H1 (cell line): ENCODE data around the gene SLC1A7.

ENCODE experiments used
- CEBPB ChIP-seq: IDR thresholded peaks from 2 replicates; pipeline ENCODE4 v1.6.1; 2012; ENCODE audit warnings: low read depth, low read length
- CTCF ChIP-seq, 3 experiments: IDR thresholded peaks; 1 replicate in 2 of 3; 2 replicates in 1 of 3; pipeline versions ENCODE4 v1.5.1 to v1.6.1; 2011; ENCODE audit warnings: low read length in 3 of 3, mild to moderate bottlenecking in 3 of 3, inconsistent platforms in 2 of 3, low read depth in 1 of 3, moderate library complexity in 1 of 3; ENCODE audit not compliant: insufficient read depth in 1 of 3; ENCODE audit errors: control extremely low read depth in 1 of 3
- EGR1 ChIP-seq: IDR thresholded peaks from 2 replicates; pipeline ENCODE4 v1.6.1; 2011; ENCODE audit warnings: low read depth, low read length, borderline replicate concordance
- EZH2 ChIP-seq: fragments of 200-600 bp; sonication (generic); IDR thresholded peaks from 2 replicates; pipeline ENCODE4 v1.7.1; 2012; ENCODE audit warnings: low read depth, mild to moderate bottlenecking, moderate library complexity, low read length, inconsistent platforms; ENCODE audit not compliant: severe bottlenecking
- HDAC2 ChIP-seq, 2 experiments: fragments of 300-600 bp in 1 of 2; sonication (generic) in 1 of 2; IDR thresholded peaks; 2 replicates each; pipeline ENCODE4 v1.6.1; 2011 to 2012; ENCODE audit warnings: low read depth in 2 of 2, low read length in 2 of 2, mild to moderate bottlenecking in 2 of 2, moderate library complexity in 2 of 2, borderline replicate concordance in 1 of 2, inconsistent platforms in 1 of 2
- POLR2AphosphoS5 ChIP-seq: IDR thresholded peaks from 2 replicates; pipeline ENCODE4 v1.6.1; 2011; ENCODE audit warnings: low read depth, low read length
- SIN3A ChIP-seq, 2 experiments: IDR thresholded peaks in 1 of 2; conservative IDR thresholded peaks in 1 of 2; 2 replicates each; pipeline ENCODE4 v1.6.1; 2011 to 2012; ENCODE audit warnings: low read length in 2 of 2, improper control_type of control experiment in 1 of 2, low read depth in 1 of 2, mild to moderate bottlenecking in 1 of 2
- YY1 ChIP-seq: IDR thresholded peaks from 2 replicates; pipeline ENCODE4 v1.6.1; 2011; ENCODE audit warnings: low read depth, mild to moderate bottlenecking, low read length

- TF ChIP-seq EGR1 (no peak), SIN3A (conservative IDR thresholded peaks at IDR 0.05 in 1 of 2, IDR thresholded peaks at IDR 0.05 in 1 of 2; ENCODE audit: low read depth in 1 of 2, low read length in 2 of 2) (no peak), CTCF (IDR thresholded peaks at IDR 0.05; ENCODE audit: control extremely low read depth in 1 of 3, insufficient read depth in 1 of 3, low read depth in 1 of 3, low read length in 3 of 3) (no peak), EZH2 (no peak), POLR2AphosphoS5 (no peak), CEBPB (no peak), HDAC2 (IDR thresholded peaks at IDR 0.05; ENCODE audit: borderline replicate concordance in 1 of 2, low read depth in 2 of 2, low read length in 2 of 2) (no peak), YY1 (no peak)
Observed at GRCh38 chr1:53086491-53087070, 55.9 kb downstream of the SLC1A7 start.
